HG03378 (cell line): ENCODE measurements around the gene CFB.
"Not testable (repeated sequence)": the region's sequence is repeated elsewhere in the genome, so short reads cannot be mapped to it uniquely, and the experiment has no call there.

Experiments
- ATAC-seq: cut with Tn5 transposase; IDR thresholded peaks from one replicate; pipeline ENCODE4 v1.9.1; 2021; ENCODE audit warnings: mild to moderate bottlenecking, moderate library complexity; ENCODE audit not compliant: unreplicated experiment

Gene CFB

GRCh38 chr6:31945507-31946369 lies at the start of gene CFB:
TSS of gene CFB (plus strand) at chr6:31946095. CDS start at chr6:31946222, 127 bp downstream.
- ATAC-seq, result no peak

GRCh38 chr6:31896493-31896855 lies 49.4 kb upstream of the CFB start:
- no peak for ATAC-seq

GRCh38 chr6:31896856-31897611 lies 48.9 kb upstream of the CFB start:
- ATAC-seq, result no peak

GRCh38 chr6:31897612-31898382 lies 48.1 kb upstream of the CFB start, which contains the start of gene EHMT2:
TSS of gene EHMT2 (minus strand) at chr6:31897698. CDS start at chr6:31897677, 21 bp downstream.
- ATAC-seq, result peak; percentile 39

DNA sequence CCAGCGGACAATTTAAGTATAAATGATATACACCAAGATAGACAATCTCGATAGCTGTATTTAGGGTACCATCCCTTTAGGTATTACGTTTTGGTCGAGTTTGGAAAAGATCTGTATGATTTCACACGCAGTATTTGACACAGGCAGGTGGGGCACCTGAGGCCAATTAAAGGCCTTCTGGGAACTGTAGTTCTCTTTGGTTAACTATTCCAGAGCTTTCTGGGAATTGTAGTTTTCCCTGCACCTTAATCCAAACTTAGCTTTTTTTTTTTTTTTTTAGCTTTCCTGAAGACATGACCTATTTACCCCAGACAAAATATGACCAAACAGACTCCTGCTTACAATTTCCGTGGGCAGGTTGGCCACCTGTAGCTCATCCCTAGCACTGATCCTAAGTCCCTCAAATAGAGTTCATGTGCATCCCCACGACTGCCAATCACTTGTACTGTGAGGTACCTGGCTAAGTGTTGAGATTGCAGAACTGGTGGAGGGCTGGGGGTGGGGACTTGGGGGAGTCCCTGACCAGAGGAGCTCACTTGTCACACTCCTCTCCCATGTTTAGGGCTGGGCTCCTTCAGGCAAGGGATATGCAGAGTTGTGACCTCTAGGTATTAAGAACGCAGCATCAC lies 47.4 kb upstream of the CFB start:
- ATAC-seq, result no peak

DNA sequence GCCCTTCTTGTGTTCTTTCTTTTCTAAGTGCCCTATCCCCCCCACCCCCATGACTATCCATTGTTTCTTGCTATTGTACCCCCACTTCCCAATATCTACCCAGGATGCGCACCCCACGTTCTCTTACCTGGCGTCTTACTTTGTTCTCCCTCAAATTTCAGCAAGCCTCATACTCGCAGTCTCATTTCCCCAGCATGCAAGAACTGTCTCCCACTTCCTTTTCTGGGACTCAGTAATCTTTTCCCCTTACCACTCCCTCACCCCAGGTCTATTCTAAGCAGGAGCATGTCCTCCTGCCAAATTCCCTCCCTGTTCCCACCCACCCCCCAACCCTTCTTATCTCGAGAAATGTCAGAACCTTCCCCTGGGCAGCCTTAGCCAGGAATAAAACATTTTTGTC lies 46.7 kb upstream of the CFB start:
- ATAC-seq, result no peak

GRCh38 chr6:31899882-31900722 lies 45.8 kb upstream of the CFB start:
- ATAC-seq, result no peak

GRCh38 chr6:31900917-31901414 lies 44.9 kb upstream of the CFB start:
- ATAC-seq, result no peak

- no peak for ATAC-seq
Observed at GRCh38 chr6:31901415-31901952, 44.4 kb upstream of the CFB start.

GRCh38 chr6:31901953-31902643 lies 43.8 kb upstream of the CFB start, which contains the start of gene ZBTB12:
TSS of gene ZBTB12 (minus strand) at chr6:31902086. CDS start at chr6:31901305, 781 bp downstream.
- no peak for ATAC-seq

GRCh38 chr6:31903957-31904356 lies 41.9 kb upstream of the CFB start:
- no peak for ATAC-seq

- ATAC-seq, result no peak
Observed at GRCh38 chr6:31905041-31905440, 40.9 kb upstream of the CFB start.

- ATAC-seq, result no peak
Observed at GRCh38 chr6:31906122-31906521, 39.8 kb upstream of the CFB start.

- ATAC-seq, result not testable (repeated sequence)
Observed at GRCh38 chr6:31906727-31907126, 39.2 kb upstream of the CFB start.

- no peak for ATAC-seq
Observed at GRCh38 chr6:31907158-31907813, 38.6 kb upstream of the CFB start.

- not testable (repeated sequence) for ATAC-seq
Observed at GRCh38 chr6:31908255-31908654, 37.6 kb upstream of the CFB start.

GRCh38 chr6:31908791-31909190 lies 37.1 kb upstream of the CFB start:
- ATAC-seq, result peak; percentile 76

GRCh38 chr6:31909298-31909697 lies 36.6 kb upstream of the CFB start:
- ATAC-seq, result not testable (repeated sequence)
